Epithelial cell of esophagus (primary cell): ENCODE measurements around the gene PROC.

ENCODE experiments used
- DNase-seq: peaks from one replicate; pipeline ENCODE4 v3.0.0; 2010; ENCODE audit warnings: low read depth
- H3K4me3 ChIP-seq: 2 replicates; pipeline ENCODE4 v1.5.1; 2011; ENCODE audit warnings: mild to moderate bottlenecking, low read length, control low read depth
- CTCF ChIP-seq: IDR thresholded peaks from 2 replicates; pipeline ENCODE4 v1.5.1; 2011; ENCODE audit warnings: low read depth, mild to moderate bottlenecking, low read length, control low read depth, inconsistent platforms; ENCODE audit not compliant: insufficient read depth; ENCODE audit errors: missing control alignments

Gene PROC

DNA sequence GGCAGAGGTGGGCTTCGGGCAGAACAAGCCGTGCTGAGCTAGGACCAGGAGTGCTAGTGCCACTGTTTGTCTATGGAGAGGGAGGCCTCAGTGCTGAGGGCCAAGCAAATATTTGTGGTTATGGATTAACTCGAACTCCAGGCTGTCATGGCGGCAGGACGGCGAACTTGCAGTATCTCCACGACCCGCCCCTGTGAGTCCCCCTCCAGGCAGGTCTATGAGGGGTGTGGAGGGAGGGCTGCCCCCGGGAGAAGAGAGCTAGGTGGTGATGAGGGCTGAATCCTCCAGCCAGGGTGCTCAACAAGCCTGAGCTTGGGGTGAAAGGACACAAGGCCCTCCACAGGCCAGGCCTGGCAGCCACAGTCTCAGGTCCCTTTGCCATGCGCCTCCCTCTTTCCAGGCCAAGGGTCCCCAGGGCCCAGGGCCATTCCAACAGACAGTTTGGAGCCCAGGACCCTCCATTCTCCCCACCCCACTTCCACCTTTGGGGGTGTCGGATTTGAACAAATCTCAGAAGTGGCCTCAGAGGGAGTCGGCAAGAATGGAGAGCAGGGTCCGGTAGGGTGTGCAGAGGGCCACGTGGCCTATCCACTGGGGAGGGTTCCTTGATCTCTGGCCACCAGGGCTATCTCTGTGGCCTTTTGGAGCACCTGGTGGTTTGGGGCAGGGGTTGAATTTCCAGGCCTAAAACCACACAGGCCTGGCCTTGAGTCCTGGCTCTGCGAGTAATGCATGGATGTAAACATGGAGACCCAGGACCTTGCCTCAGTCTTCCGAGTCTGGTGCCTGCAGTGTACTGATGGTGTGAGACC, at the start of gene PROC:
TSS of gene PROC (plus strand) at position 128 of the 812 bp plus-strand sequence. CDS start 1,516 bp downstream, outside the sequence.
- no peak within 1 kb of the TSS for H3K4me3 ChIP-seq
- DNase-seq = no peak
- TF ChIP-seq CTCF = no peak

DNA sequence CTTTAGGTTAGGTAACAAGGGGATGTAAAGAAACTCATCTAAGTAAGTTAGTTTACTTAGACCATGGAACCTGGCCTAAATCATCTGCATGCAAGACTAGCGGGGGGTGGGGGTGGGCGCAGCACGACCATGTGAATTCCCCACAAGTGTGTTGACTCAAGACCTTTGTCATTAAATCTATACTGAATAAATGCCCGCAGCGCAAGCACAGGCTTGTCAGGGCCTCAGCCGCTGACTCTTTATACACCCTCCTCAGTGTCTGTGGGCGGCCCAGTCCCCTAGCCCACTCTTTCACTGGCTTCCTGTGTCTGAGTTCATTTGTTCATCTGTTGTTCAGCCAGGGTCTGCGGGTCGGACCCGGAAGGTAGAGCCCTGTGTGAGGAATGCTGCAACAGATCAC, 48.2 kb upstream of the PROC start:
- H3K4me3 ChIP-seq = no peak overlapping the region
- no peak for DNase-seq
- TF ChIP-seq CTCF = no peak

DNA sequence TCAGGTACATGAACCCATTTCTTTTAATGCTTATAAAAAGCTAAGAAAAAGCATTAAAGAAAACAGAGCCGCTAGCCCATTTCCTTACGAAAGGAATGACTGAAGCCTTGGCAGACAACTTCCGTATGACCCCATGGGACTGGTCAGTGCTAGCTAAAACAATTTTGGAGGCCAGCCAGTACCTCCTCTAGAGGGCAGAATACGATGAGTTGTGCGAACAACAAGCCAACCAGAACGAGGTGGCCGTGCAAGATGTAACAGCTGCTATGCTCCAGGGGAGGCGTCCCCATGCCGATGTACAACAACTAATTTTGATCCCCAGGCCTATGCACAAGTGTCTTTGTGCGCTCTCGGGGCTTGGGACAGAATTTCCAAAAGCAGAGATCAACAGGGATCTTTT, 47.2 kb upstream of the PROC start:
- H3K4me3 ChIP-seq = no peak overlapping the region
- no peak for TF ChIP-seq CTCF
- no peak for DNase-seq

DNA sequence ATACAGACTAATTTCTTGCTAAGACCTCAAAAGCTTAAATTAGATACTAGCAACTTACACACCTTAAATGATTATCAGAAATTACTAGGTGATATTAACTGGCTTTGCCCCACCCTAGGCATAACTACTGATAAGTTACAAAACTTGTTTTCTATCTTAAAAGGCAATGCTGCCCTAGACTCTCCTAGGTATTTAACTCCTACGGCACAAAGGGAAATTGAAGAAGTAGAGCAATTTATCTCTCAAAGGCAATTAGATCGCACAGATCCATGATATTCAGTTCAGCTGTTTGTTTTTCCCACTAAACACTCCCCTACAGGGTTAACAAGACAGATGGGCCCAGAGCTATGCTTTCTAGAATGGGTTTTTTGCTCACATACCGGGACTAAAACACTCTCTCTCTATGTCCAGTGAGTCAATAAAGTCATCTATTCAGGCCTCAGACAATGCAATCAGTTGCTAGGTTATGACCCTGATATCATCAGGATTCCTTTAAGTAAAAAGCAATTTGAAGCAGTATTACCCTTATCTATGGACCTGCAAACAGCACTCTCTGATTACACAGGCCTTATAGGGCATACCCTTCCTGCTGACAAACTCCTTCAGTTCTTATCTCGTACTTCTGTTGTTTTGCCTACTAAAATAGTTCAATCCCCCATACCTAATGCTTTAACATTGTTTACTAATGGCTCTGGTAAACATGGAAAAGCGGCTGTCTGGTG, 44.7 kb upstream of the PROC start:
- DNase-seq = no peak

GRCh38 chr2:127376257-127376656, 42.0 kb upstream of the PROC start:
- no peak for DNase-seq
- H3K4me3 ChIP-seq = no peak overlapping the region
- TF ChIP-seq CTCF = no peak

More for the DNA sequence above, 44.7 kb upstream of the PROC start:
- H3K4me3 ChIP-seq = no peak overlapping the region
- TF ChIP-seq CTCF = no peak

DNA sequence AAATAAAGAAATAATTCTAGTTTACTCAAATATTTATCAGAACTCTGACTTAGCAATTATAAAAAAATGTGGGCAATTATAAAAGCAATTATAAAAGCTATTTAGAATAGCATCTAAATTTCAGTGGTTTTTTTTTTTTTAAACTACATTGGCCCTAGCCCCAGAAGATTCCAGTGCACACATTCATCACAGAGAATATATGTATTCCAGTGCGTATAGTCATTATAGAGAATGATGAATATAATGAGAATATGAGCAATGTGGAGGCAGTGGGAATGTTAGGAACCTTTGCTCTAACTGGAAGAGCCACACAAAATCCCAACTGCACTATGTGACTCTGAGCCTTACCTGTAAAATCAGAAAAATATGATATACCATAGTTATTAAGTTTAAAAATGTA, 41.0 kb upstream of the PROC start:
- no peak for DNase-seq
- no peak for TF ChIP-seq CTCF
- H3K4me3 ChIP-seq = no peak overlapping the region
